ACC112 (cell line): Measurements from ENCODE around the gene SLC25A10.

ENCODE experiments used
- H2AFZ ChIP-seq: fragments of 200-600 bp; sonication (generic); one replicate; pipeline ENCODE4 v1.6.0; 2017; ENCODE audit warnings: antibody characterized with exemption, low read length; ENCODE audit not compliant: unreplicated experiment
- H3K27ac ChIP-seq: fragments of 200-600 bp; sonication (generic); 2 replicates; pipeline ENCODE4 v1.5.1; 2014; ENCODE audit warnings: low read depth, mild to moderate bottlenecking, antibody characterized with exemption, low read length, moderate library complexity
- H3K27me3 ChIP-seq: fragments of 200-600 bp; sonication (generic); 2 replicates; pipeline ENCODE4 v1.6.1; 2014; ENCODE audit warnings: mild to moderate bottlenecking, antibody characterized with exemption, low read length, moderate library complexity, mixed read lengths; ENCODE audit not compliant: insufficient read depth
- H3K36me3 ChIP-seq: fragments of 200-600 bp; sonication (generic); 2 replicates; pipeline ENCODE4 v1.6.1; 2016; ENCODE audit warnings: mild to moderate bottlenecking, antibody characterized with exemption, low read length, moderate library complexity, mixed read lengths; ENCODE audit not compliant: insufficient read depth
- H3K4me1 ChIP-seq: fragments of 200-600 bp; sonication (generic); one replicate; pipeline ENCODE4 v1.6.1; 2016; ENCODE audit warnings: low read length, mixed read lengths; ENCODE audit not compliant: insufficient read depth, unreplicated experiment, control insufficient read depth
- H3K4me3 ChIP-seq: fragments of 200-600 bp; sonication (generic); 2 replicates; pipeline ENCODE4 v1.5.1; 2014; ENCODE audit warnings: mild to moderate bottlenecking, low read depth, low read length
- H3K79me2 ChIP-seq: fragments of 200-600 bp; sonication (generic); one replicate; pipeline ENCODE4 v1.6.0; 2016; ENCODE audit warnings: low read length; ENCODE audit not compliant: control insufficient read depth, unreplicated experiment, insufficient read depth

The SLC25A10 gene

GRCh38 chr17:81687770-81688541, 24.1 kb upstream of the SLC25A10 start:
- Histone ChIP-seq H3K4me1 (peaks cover 9% of the 10 kb centered on the region), H2AFZ (no peak overlapping the region), H3K36me3 (peaks cover 36% of the 10 kb centered on the region; the same call in 1 of the 2 replicates), H3K79me2 (peaks cover 74% of the 10 kb centered on the region), H3K27ac (no peak overlapping the region), H3K27me3 (no peaks in the 10 kb centered on the region), H3K4me3 (no peak overlapping the region)

GRCh38 chr17:81688616-81689015, 23.5 kb upstream of the SLC25A10 start:
- Histone ChIP-seq H3K79me2 (peaks cover 69% of the 10 kb centered on the region), H3K4me3 (no peak overlapping the region), H2AFZ (no peak overlapping the region), H3K27ac (no peak overlapping the region), H3K4me1 (peaks cover 9% of the 10 kb centered on the region), H3K36me3 (peaks cover 36% of the 10 kb centered on the region; the same call in 1 of the 2 replicates), H3K27me3 (no peaks in the 10 kb centered on the region)

- Histone ChIP-seq H3K4me1 (peaks cover 9% of the 10 kb centered on the region), H3K4me3 (no peak overlapping the region), H3K27me3 (no peaks in the 10 kb centered on the region), H3K27ac (no peak overlapping the region), H2AFZ (no peak overlapping the region), H3K79me2 (peaks cover 64% of the 10 kb centered on the region), H3K36me3 (peaks cover 36% of the 10 kb centered on the region; the same call in 1 of the 2 replicates)
Measured at GRCh38 chr17:81690066-81690465, 22.0 kb upstream of the SLC25A10 start.

GRCh38 chr17:81690549-81690948, 21.5 kb upstream of the SLC25A10 start:
- peaks cover 41% of the 10 kb centered on the region; the same call in 1 of the 2 replicates for H3K36me3 ChIP-seq
- no peaks in the 10 kb centered on the region for H3K27me3 ChIP-seq
- no peak overlapping the region for H3K27ac ChIP-seq
- no peak overlapping the region for H2AFZ ChIP-seq
- peaks cover 5% of the 10 kb centered on the region for H3K4me1 ChIP-seq
- no peak overlapping the region for H3K4me3 ChIP-seq
- peaks cover 62% of the 10 kb centered on the region for H3K79me2 ChIP-seq

GRCh38 chr17:81691196-81691595, 20.9 kb upstream of the SLC25A10 start:
- Histone ChIP-seq H3K79me2 (peaks cover 55% of the 10 kb centered on the region), H3K36me3 (peaks cover 40% of the 10 kb centered on the region; the same call in 1 of the 2 replicates), H3K27me3 (no peaks in the 10 kb centered on the region), H3K27ac (no peak overlapping the region), H3K4me3 (no peak overlapping the region), H3K4me1 (no peaks in the 10 kb centered on the region), H2AFZ (no peak overlapping the region)

GRCh38 chr17:81691608-81692007, 20.5 kb upstream of the SLC25A10 start:
- Histone ChIP-seq H3K79me2 (peaks cover 54% of the 10 kb centered on the region), H3K27me3 (no peaks in the 10 kb centered on the region), H3K36me3 (peaks cover 38% of the 10 kb centered on the region; the same call in 1 of the 2 replicates), H2AFZ (no peak overlapping the region), H3K27ac (no peak overlapping the region), H3K4me1 (no peaks in the 10 kb centered on the region), H3K4me3 (no peak overlapping the region)

- Histone ChIP-seq H3K79me2 (peaks cover 39% of the 10 kb centered on the region), H3K4me3 (no peak overlapping the region), H3K36me3 (peaks cover 33% of the 10 kb centered on the region; the same call in 1 of the 2 replicates)
Measured at GRCh38 chr17:81693509-81694210, 18.4 kb upstream of the SLC25A10 start.

GRCh38 chr17:81694810-81695209, 17.3 kb upstream of the SLC25A10 start:
- H2AFZ ChIP-seq: no peak overlapping the region
- H3K36me3 ChIP-seq: peaks cover 36% of the 10 kb centered on the region; the same call in 1 of the 2 replicates
- no peaks in the 10 kb centered on the region for H3K4me1 ChIP-seq
- no peaks in the 10 kb centered on the region for H3K27me3 ChIP-seq
- no peak overlapping the region for H3K4me3 ChIP-seq
- peaks cover 33% of the 10 kb centered on the region for H3K79me2 ChIP-seq
- no peak overlapping the region for H3K27ac ChIP-seq

More at GRCh38 chr17:81693509-81694210, 18.4 kb upstream of the SLC25A10 start:
- no peak overlapping the region for H3K27ac ChIP-seq
- H3K4me1 ChIP-seq: no peaks in the 10 kb centered on the region
- H2AFZ ChIP-seq: no peak overlapping the region
- H3K27me3 ChIP-seq: no peaks in the 10 kb centered on the region

- no peak overlapping the region for H2AFZ ChIP-seq
Measured at GRCh38 chr17:81695211-81695610, 16.9 kb upstream of the SLC25A10 start.

GRCh38 chr17:81695801-81696200, 16.3 kb upstream of the SLC25A10 start:
- peaks cover 3% of the 10 kb centered on the region for H3K4me1 ChIP-seq
- H3K27me3 ChIP-seq: no peaks in the 10 kb centered on the region
- H3K4me3 ChIP-seq: no peak overlapping the region
- H3K79me2 ChIP-seq: peaks cover 36% of the 10 kb centered on the region
- no peak overlapping the region for H3K27ac ChIP-seq
- H3K36me3 ChIP-seq: peaks cover 34% of the 10 kb centered on the region; the same call in 1 of the 2 replicates
- no peak overlapping the region for H2AFZ ChIP-seq

More at GRCh38 chr17:81695211-81695610, 16.9 kb upstream of the SLC25A10 start:
- Histone ChIP-seq H3K79me2 (peaks cover 33% of the 10 kb centered on the region), H3K27me3 (no peaks in the 10 kb centered on the region), H3K4me1 (no peaks in the 10 kb centered on the region), H3K27ac (no peak overlapping the region), H3K4me3 (no peak overlapping the region), H3K36me3 (peaks cover 36% of the 10 kb centered on the region; the same call in 1 of the 2 replicates)
